Measurements from ENCODE around the gene NOS2. TPM values are rescaled to one million over a fixed set of nuclear protein-coding genes. Genes with fewer than 3 reads are reported as not detected.
"Not testable (repeated sequence)": the region's sequence is repeated elsewhere in the genome, so short reads cannot be mapped to it uniquely, and the experiment has no call there.

NOS2 gene
- total RNA-seq, 2 donors from 2014 or later, result 0.07 TPM; not detected in 1

GRCh38 chr17:27741361-27741861 is 58.9 kb downstream of the NOS2 start:
- no peak for DNase-seq

DNA sequence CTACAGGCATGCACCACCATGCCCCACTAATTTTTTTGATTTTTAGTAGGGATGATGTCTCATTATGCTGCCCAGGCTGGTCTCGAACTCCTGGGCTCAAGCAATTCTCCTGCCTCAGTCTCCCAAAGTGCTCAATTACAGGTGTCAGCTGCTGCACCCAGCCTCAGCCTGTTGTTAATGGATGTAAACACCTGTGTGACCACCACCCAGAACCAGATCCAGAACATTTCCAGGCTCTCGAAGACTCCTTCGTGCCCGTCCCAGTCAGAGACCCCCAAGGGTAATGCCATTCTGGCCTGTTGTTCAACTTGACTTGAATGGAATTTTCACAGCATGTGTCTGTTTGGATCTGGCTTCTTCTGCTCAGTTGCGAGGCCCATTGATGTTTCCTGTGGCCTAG is 59.8 kb downstream of the NOS2 start:
- not testable (repeated sequence) for H3K27ac Mint-ChIP-seq; H3K9me3 ChIP-seq (ENCODE audit: control insufficient read depth, low read length, poor library complexity, severe bottlenecking); H3K4me3 Mint-ChIP-seq; ATAC-seq; DNase-seq; H3K36me3 Mint-ChIP-seq (ENCODE audit: low read depth); H3K4me1 Mint-ChIP-seq
- peaks cover 21% of the 10 kb centered on the region for H3K27me3 Mint-ChIP-seq

More at GRCh38 chr17:27741361-27741861, 58.9 kb downstream of the NOS2 start:
- no peaks in the 10 kb centered on the region for H3K9me3 ChIP-seq (ENCODE audit: control insufficient read depth, low read length, poor library complexity, severe bottlenecking)
- H3K36me3 Mint-ChIP-seq (ENCODE audit: low read depth), result no peaks in the 10 kb centered on the region
- no peak overlapping the region for H3K27ac Mint-ChIP-seq
- ATAC-seq, result no peak
- H3K4me1 Mint-ChIP-seq, result no peaks in the 10 kb centered on the region
- H3K27me3 Mint-ChIP-seq, result peaks cover 12% of the 10 kb centered on the region
- no peak overlapping the region for H3K4me3 Mint-ChIP-seq

- H3K4me3 Mint-ChIP-seq, result no peak overlapping the region
- peaks cover 62% of the 10 kb centered on the region for H3K27me3 Mint-ChIP-seq
- no peaks in the 10 kb centered on the region for H3K9me3 ChIP-seq (ENCODE audit: control insufficient read depth, low read length, poor library complexity, severe bottlenecking)
- DNase-seq (no peak), ATAC-seq (no peak)
- H3K4me1 Mint-ChIP-seq, result no peaks in the 10 kb centered on the region
- no peak overlapping the region for H3K27ac Mint-ChIP-seq
- no peaks in the 10 kb centered on the region for H3K36me3 Mint-ChIP-seq (ENCODE audit: low read depth)
Measured at GRCh38 chr17:27733773-27734172, 66.6 kb downstream of the NOS2 start.

DNA sequence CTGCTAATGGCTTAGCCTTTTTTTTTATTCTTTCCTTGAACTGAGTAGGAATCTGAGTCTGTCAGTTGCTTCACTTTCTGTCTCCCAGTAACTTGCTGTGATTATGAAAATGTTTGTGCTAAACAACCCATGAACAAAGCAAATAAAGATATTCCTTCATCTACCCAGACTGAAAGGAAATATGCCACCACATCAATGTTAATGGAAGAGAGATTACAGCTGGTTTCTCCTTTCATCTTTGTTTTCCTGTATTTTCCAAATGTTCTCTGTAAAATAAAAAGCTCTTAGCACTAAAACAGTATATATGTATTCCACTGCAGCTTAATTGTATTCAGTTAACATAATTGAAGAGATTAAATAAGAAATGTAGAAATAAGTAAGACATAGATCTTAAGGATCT is 67.6 kb downstream of the NOS2 start:
- H3K27ac Mint-ChIP-seq; H3K9me3 ChIP-seq (ENCODE audit: control insufficient read depth, low read length, poor library complexity, severe bottlenecking); DNase-seq; H3K4me3 Mint-ChIP-seq; ATAC-seq; H3K4me1 Mint-ChIP-seq; H3K36me3 Mint-ChIP-seq (ENCODE audit: low read depth): not testable (repeated sequence)
- peaks cover 60% of the 10 kb centered on the region for H3K27me3 Mint-ChIP-seq

GRCh38 chr17:27725982-27726381 is 74.3 kb downstream of the NOS2 start:
- H3K4me3 Mint-ChIP-seq; DNase-seq; H3K9me3 ChIP-seq (ENCODE audit: control insufficient read depth, low read length, poor library complexity, severe bottlenecking); H3K4me1 Mint-ChIP-seq; H3K36me3 Mint-ChIP-seq (ENCODE audit: low read depth); ATAC-seq; H3K27ac Mint-ChIP-seq: not testable (repeated sequence)
- peaks cover 20% of the 10 kb centered on the region for H3K27me3 Mint-ChIP-seq

DNA sequence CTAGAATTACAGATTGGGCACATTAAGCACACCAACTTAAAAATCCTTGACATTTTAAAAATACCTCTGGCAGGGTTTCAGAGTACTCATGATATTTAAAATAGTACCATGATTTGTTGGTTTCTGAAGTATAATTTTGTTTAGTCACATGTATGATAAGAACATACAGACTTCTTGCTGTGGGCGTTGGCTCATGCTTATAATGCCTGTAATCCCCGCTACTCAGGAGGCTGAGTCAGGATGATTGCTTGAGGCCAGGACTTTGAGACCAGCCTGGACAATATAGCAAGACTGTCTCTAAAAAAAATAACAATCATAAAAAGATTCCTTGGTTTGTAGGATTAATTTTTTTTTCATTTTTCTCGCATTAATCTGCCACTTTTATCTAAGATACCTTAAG is 78.5 kb downstream of the NOS2 start:
- Mint-ChIP-seq H3K4me1 (no peaks in the 10 kb centered on the region), H3K36me3 (ENCODE audit: low read depth) (peaks cover 2% of the 10 kb centered on the region)
- ATAC-seq, result no peak

More for the DNA sequence above, 78.5 kb downstream of the NOS2 start:
- Mint-ChIP-seq H3K27ac (no peak overlapping the region), H3K27me3 (peaks cover 22% of the 10 kb centered on the region), H3K4me3 (no peak overlapping the region)
- DNase-seq, result no peak
- H3K9me3 ChIP-seq (ENCODE audit: control insufficient read depth, low read length, poor library complexity, severe bottlenecking), result no peaks in the 10 kb centered on the region

Other genes with a start within 250 kb of the NOS2 start
- 10 to 100 TPM; 64.7 to 66.3 TPM for gene LGALS9, start 169.3 kb downstream of the NOS2 start, total RNA-seq
- gene LYRM9, start 92.8 kb upstream of the NOS2 start, total RNA-seq, result 10 to 100 TPM in 1 of 2 donors, 1 to 10 TPM in 1; 9.1 to 11.6 TPM
- gene NLK, start 242.1 kb upstream of the NOS2 start, total RNA-seq, result 10 to 100 TPM; 12.3 to 15.1 TPM

Data from T-helper 17 cell (primary cell).